ENCODE measurements around the gene VSX1.

VSX1 gene

DNA sequence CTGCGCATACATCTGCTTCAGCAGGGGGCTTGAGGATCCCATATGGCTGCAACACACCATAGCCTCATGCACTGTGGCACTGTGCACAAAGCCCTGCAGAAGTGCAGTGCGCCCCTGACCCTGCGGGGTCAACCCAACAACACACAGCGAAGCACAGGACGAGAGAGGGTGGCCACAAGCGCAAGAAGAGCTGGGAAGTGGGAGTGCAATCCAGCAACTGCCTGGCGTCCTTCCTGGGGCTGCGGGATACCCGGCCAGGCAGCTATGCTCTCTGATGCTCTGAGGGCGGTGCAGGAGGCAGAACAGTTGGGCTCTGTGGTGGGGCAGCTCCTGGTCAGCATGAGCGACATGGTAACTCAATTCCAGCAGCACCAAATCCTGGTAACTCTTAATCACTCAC, 18.4 kb downstream of the VSX1 start:
- H3K79me2 ChIP-seq (ENCODE audit: insufficient read depth, low read length) = no peaks in the 10 kb centered on the region
- no peak overlapping the region for H3K27ac ChIP-seq (ENCODE audit: low read depth, low read length, poor library complexity, severe bottlenecking)
- no peak overlapping the region for H2AFZ ChIP-seq (ENCODE audit: low read length)
- H4K20me1 ChIP-seq (ENCODE audit: insufficient read depth, low read length) = no peaks in the 10 kb centered on the region
- H3F3A ChIP-seq (ENCODE audit: insufficient read depth, low read length) = no peaks in the 10 kb centered on the region
- peaks cover 6% of the 10 kb centered on the region for H3K4me1 ChIP-seq (ENCODE audit: insufficient read depth, low read length, severe bottlenecking)
- TF ChIP-seq, protein P1, sequence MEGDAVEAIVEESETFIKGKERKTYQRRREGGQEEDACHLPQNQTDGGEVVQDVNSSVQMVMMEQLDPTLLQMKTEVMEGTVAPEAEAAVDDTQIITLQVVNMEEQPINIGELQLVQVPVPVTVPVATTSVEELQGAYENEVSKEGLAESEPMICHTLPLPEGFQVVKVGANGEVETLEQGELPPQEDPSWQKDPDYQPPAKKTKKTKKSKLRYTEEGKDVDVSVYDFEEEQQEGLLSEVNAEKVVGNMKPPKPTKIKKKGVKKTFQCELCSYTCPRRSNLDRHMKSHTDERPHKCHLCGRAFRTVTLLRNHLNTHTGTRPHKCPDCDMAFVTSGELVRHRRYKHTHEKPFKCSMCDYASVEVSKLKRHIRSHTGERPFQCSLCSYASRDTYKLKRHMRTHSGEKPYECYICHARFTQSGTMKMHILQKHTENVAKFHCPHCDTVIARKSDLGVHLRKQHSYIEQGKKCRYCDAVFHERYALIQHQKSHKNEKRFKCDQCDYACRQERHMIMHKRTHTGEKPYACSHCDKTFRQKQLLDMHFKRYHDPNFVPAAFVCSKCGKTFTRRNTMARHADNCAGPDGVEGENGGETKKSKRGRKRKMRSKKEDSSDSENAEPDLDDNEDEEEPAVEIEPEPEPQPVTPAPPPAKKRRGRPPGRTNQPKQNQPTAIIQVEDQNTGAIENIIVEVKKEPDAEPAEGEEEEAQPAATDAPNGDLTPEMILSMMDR (IDR thresholded peaks at IDR 0.05; ENCODE audit: low read length) = no peak
- no peak for TF ChIP-seq EZH2 (IDR thresholded peaks at IDR 0.05; ENCODE audit: borderline replicate concordance, low read length)
- H3K4me3 ChIP-seq (ENCODE audit: low read depth, low read length, poor library complexity, severe bottlenecking) = no peak overlapping the region
- H3K9me2 ChIP-seq (ENCODE audit: low read depth, low read length) = no peaks in the 10 kb centered on the region
- H3K4me2 ChIP-seq (ENCODE audit: low read length) = no peak overlapping the region
- no peaks in the 10 kb centered on the region for H3K9me3 ChIP-seq (ENCODE audit: low read length)
- no peak overlapping the region for H3K9ac ChIP-seq (ENCODE audit: low read length)
- H3K36me3 ChIP-seq (ENCODE audit: insufficient read depth, low read length) = no peaks in the 10 kb centered on the region
- peaks cover 4% of the 10 kb centered on the region; the same call in 1 of the 2 replicates for H3K27me3 ChIP-seq (ENCODE audit: insufficient read depth, low read length)

DNA sequence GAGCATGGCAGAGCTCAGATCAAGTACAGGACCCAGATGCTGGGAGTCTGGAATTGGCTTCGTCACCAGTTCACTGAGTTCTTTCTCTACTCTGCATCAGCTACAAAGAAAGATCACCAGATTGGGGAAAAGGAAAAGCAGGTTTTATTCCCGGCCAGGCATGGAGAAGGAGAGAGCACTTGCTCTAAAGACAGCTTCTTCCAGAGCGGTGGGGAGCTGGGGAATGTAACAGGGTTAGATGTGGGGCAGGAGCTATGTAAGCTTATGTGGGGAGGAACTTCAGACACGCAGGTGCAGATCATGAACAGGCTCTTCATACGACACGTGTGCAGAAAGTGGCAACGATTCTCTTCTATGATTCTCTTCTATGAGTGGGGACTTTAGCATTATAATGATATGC, 19.1 kb downstream of the VSX1 start:
- H2AFZ ChIP-seq (ENCODE audit: low read length) = no peak overlapping the region
- no peak overlapping the region for H3K4me3 ChIP-seq (ENCODE audit: low read depth, low read length, poor library complexity, severe bottlenecking)
- H3K4me2 ChIP-seq (ENCODE audit: low read length) = no peak overlapping the region
- no peak overlapping the region for H3K27ac ChIP-seq (ENCODE audit: low read depth, low read length, poor library complexity, severe bottlenecking)
- H3F3A ChIP-seq (ENCODE audit: insufficient read depth, low read length) = no peaks in the 10 kb centered on the region
- no peaks in the 10 kb centered on the region for H3K79me2 ChIP-seq (ENCODE audit: insufficient read depth, low read length)
- H3K36me3 ChIP-seq (ENCODE audit: insufficient read depth, low read length) = no peaks in the 10 kb centered on the region
- H3K9ac ChIP-seq (ENCODE audit: low read length) = no peak overlapping the region
- H4K20me1 ChIP-seq (ENCODE audit: insufficient read depth, low read length) = no peaks in the 10 kb centered on the region
- TF ChIP-seq, protein P1 (IDR thresholded peaks at IDR 0.05; ENCODE audit: low read length) = no peak
- TF ChIP-seq EZH2 (IDR thresholded peaks at IDR 0.05; ENCODE audit: borderline replicate concordance, low read length) = no peak
- no peaks in the 10 kb centered on the region for H3K9me2 ChIP-seq (ENCODE audit: low read depth, low read length)
- H3K9me3 ChIP-seq (ENCODE audit: low read length) = no peaks in the 10 kb centered on the region
- H3K4me1 ChIP-seq (ENCODE audit: insufficient read depth, low read length, severe bottlenecking) = peaks cover 10% of the 10 kb centered on the region
- H3K27me3 ChIP-seq (ENCODE audit: insufficient read depth, low read length) = peaks cover 4% of the 10 kb centered on the region; the same call in 1 of the 2 replicates

DNA sequence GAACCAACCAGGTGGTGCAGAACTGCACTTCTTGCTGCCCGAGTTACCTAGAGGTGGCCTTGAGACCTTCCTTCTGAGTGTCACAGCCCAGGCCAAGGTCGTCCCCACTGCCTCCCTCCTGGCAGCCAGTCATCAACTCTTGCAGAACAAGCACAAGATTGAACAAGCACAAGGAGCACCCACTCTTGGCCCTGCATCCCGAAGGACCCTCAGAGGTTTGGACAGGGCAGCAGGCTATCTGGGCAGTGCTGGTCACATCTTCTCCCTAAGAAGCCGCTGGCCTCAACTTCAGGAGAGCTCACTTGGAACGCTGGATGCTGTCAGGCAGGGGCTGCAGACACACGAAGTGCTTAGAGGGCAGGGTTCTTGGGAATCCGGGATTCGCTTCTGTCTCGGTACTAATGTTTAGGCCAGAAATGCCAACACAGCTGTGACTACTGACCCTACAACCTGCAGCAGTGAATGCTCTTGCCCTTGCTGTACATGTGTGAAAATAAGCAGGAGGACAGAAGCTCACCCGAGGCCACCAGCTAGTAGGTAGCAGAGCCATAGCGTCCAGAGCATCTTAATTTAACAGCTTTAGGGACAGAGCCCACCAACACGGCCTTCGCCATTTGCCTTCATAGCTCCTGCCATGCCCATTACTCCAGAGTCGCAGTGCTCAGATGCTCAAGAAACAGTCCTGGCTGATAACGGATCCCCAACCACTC, 20.0 kb downstream of the VSX1 start:
- Histone ChIP-seq H3K36me3 (ENCODE audit: insufficient read depth, low read length) (no peaks in the 10 kb centered on the region), H2AFZ (ENCODE audit: low read length) (no peak overlapping the region), H4K20me1 (ENCODE audit: insufficient read depth, low read length) (no peaks in the 10 kb centered on the region), H3F3A (ENCODE audit: insufficient read depth, low read length) (no peaks in the 10 kb centered on the region), H3K4me1 (ENCODE audit: insufficient read depth, low read length, severe bottlenecking) (peaks cover 17% of the 10 kb centered on the region), H3K4me2 (ENCODE audit: low read length) (no peak overlapping the region), H3K27me3 (ENCODE audit: insufficient read depth, low read length) (peaks cover 4% of the 10 kb centered on the region; the same call in 1 of the 2 replicates), H3K9ac (ENCODE audit: low read length) (no peak overlapping the region), H3K79me2 (ENCODE audit: insufficient read depth, low read length) (no peaks in the 10 kb centered on the region), H3K9me2 (ENCODE audit: low read depth, low read length) (no peaks in the 10 kb centered on the region), H3K9me3 (ENCODE audit: low read length) (no peaks in the 10 kb centered on the region), H3K4me3 (ENCODE audit: low read depth, low read length, poor library complexity, severe bottlenecking) (no peak overlapping the region), H3K27ac (ENCODE audit: low read depth, low read length, poor library complexity, severe bottlenecking) (no peak overlapping the region)
- TF ChIP-seq, protein P1 (IDR thresholded peaks at IDR 0.05; ENCODE audit: low read length) = no peak
- TF ChIP-seq EZH2 (IDR thresholded peaks at IDR 0.05; ENCODE audit: borderline replicate concordance, low read length) = no peak

Data from OCI-LY1 (cell line).